Endothelial cell of umbilical vein (primary cell): ENCODE results near the gene POLN.

Experiments used
- JUN ChIP-seq: IDR thresholded peaks from 2 replicates; pipeline ENCODE4 v1.6.1; 2011; ENCODE audit warnings: borderline replicate concordance, low read depth; ENCODE audit not compliant: insufficient read length, insufficient read depth
- POLR2AphosphoS5 ChIP-seq: IDR thresholded peaks from 2 replicates; pipeline ENCODE4 v1.6.1; 2012; ENCODE audit warnings: low read depth, mild to moderate bottlenecking, control low read depth, low read length, moderate library complexity; ENCODE audit not compliant: insufficient read depth
- TF ChIP-seq, protein P1 (sequence below): IDR thresholded peaks from 2 replicates; pipeline ENCODE4 v1.6.1; 2011; ENCODE audit not compliant: insufficient read depth, insufficient read length
- TF ChIP-seq, protein P2 (sequence below), 2 donors: IDR thresholded peaks; 1 replicate in 1 of 2; 2 replicates in 1 of 2; pipeline ENCODE4 v1.5.1; 2011; ENCODE audit warnings: low read length in 2 of 2, mild to moderate bottlenecking in 2 of 2, moderate library complexity in 2 of 2, control low read depth in 1 of 2, inconsistent platforms in 1 of 2, low read depth in 1 of 2; ENCODE audit not compliant: insufficient read depth in 1 of 2; ENCODE audit errors: extremely low read depth in 1 of 2

DNA sequence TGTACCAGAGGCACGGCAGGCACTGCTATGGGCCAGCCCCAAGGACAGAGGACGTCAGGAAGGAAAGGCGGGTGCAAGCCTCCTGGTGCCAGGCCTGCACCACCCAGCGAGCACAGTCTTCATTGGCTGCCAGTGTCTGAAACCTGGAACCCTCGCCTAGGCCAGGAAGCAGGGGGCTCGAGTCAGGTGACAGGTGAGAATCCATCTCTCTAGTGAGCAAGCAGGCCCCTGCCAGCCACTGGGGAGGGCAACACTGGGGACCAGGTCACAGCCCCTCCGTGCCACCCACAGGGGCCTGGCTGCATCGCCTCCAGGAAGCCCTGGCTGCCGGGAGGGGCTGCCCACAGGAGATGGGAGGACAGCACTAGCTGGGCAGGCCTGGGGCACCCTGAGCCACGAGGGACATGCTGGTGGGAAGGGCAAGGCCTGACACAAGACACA is 6.9 kb upstream of the POLN start:
- TF ChIP-seq, protein P1, sequence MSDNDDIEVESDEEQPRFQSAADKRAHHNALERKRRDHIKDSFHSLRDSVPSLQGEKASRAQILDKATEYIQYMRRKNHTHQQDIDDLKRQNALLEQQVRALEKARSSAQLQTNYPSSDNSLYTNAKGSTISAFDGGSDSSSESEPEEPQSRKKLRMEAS, result no peak
- TF ChIP-seq, protein P2, sequence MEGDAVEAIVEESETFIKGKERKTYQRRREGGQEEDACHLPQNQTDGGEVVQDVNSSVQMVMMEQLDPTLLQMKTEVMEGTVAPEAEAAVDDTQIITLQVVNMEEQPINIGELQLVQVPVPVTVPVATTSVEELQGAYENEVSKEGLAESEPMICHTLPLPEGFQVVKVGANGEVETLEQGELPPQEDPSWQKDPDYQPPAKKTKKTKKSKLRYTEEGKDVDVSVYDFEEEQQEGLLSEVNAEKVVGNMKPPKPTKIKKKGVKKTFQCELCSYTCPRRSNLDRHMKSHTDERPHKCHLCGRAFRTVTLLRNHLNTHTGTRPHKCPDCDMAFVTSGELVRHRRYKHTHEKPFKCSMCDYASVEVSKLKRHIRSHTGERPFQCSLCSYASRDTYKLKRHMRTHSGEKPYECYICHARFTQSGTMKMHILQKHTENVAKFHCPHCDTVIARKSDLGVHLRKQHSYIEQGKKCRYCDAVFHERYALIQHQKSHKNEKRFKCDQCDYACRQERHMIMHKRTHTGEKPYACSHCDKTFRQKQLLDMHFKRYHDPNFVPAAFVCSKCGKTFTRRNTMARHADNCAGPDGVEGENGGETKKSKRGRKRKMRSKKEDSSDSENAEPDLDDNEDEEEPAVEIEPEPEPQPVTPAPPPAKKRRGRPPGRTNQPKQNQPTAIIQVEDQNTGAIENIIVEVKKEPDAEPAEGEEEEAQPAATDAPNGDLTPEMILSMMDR (IDR thresholded peaks at IDR 0.05; ENCODE audit: extremely low read depth in 1 of 2, insufficient read depth in 1 of 2, low read depth in 1 of 2, low read length in 2 of 2), result no peak
- TF ChIP-seq POLR2AphosphoS5 (no peak), JUN (no peak)
